GM23338 (cell line): ENCODE measurements around the gene VEGFB. TPM values are rescaled to one million over a fixed set of nuclear protein-coding genes. Genes with fewer than 3 reads are reported as not detected.

ENCODE experiments used
- ATAC-seq: fragments of 200-7000 bp; cut with Tn5 transposase; 3 replicates; pipeline ENCODE4 v1.9.1; 2020
- DNase-seq: peaks from one replicate; pipeline ENCODE4 v3.0.0-alpha.2; 2015; ENCODE audit warnings: low spot score
- H2AFZ ChIP-seq: fragments of 200-600 bp; sonication (generic); 2 replicates; pipeline ENCODE4 v1.8.0; 2016; ENCODE audit warnings: antibody characterized with exemption, mild to moderate bottlenecking, moderate library complexity
- H3F3A ChIP-seq: fragments of 200-600 bp; sonication (generic); replicated peaks from 2 replicates; pipeline ENCODE4 v1.8.0; 2017; ENCODE audit warnings: antibody characterized with exemption, mixed run types, low read depth
- H3K27ac ChIP-seq: fragments of 200-600 bp; sonication (generic); 2 replicates; pipeline ENCODE4 v1.6.1; 2016; ENCODE audit warnings: low read depth
- H3K27me3 ChIP-seq: fragments of 200-600 bp; sonication (generic); 2 replicates; pipeline ENCODE4 v1.8.0; 2016; ENCODE audit warnings: mild to moderate bottlenecking, mixed run types, moderate library complexity; ENCODE audit not compliant: insufficient read depth
- H3K36me3 ChIP-seq: fragments of 200-600 bp; sonication (generic); 2 replicates; pipeline ENCODE4 v1.8.0; 2016; ENCODE audit warnings: mild to moderate bottlenecking; ENCODE audit not compliant: insufficient read depth
- H3K4me1 ChIP-seq: fragments of 200-600 bp; sonication (generic); 2 replicates; pipeline ENCODE4 v1.8.0; 2016; ENCODE audit warnings: mild to moderate bottlenecking, moderate library complexity; ENCODE audit not compliant: insufficient read depth
- H3K4me2 ChIP-seq: fragments of 200-600 bp; sonication (generic); 2 replicates; pipeline ENCODE4 v1.7.1; 2017; ENCODE audit warnings: mixed run types
- H3K4me3 ChIP-seq: fragments of 200-600 bp; sonication (generic); 2 replicates; pipeline ENCODE4 v1.6.1; 2016; ENCODE audit warnings: mixed run types
- H3K79me2 ChIP-seq: fragments of 200-600 bp; sonication (generic); replicated peaks from 2 replicates; pipeline ENCODE4 v1.8.0; 2017; ENCODE audit warnings: mild to moderate bottlenecking; ENCODE audit not compliant: insufficient read depth
- H3K9me2 ChIP-seq: fragments of 200-600 bp; sonication (generic); 2 replicates; pipeline ENCODE4 v1.8.0; 2017; ENCODE audit not compliant: insufficient read depth
- H4K20me1 ChIP-seq: fragments of 200-600 bp; sonication (generic); replicated peaks from 2 replicates; pipeline ENCODE4 v1.8.0; 2017; ENCODE audit warnings: mild to moderate bottlenecking; ENCODE audit not compliant: insufficient read depth
- H3K27ac Mint-ChIP-seq: 2 replicates; pipeline ENCODE4 v1.8.0; 2020; ENCODE audit warnings: inconsistent platforms, mild to moderate bottlenecking, moderate library complexity, mixed read lengths
- H3K27me3 Mint-ChIP-seq: 3 replicates; pipeline ENCODE4 v1.8.0; 2022; ENCODE audit warnings: low read depth, mild to moderate bottlenecking, moderate library complexity, mixed read lengths, inconsistent platforms; ENCODE audit not compliant: insufficient read depth, poor library complexity
- H3K36me3 Mint-ChIP-seq: 3 replicates; pipeline ENCODE4 v1.8.0; 2021; ENCODE audit warnings: low read depth, mild to moderate bottlenecking, inconsistent platforms, moderate library complexity, mixed read lengths
- H3K4me1 Mint-ChIP-seq: 3 replicates; pipeline ENCODE4 v1.8.0; 2020; ENCODE audit warnings: mild to moderate bottlenecking, inconsistent platforms, mixed read lengths
- H3K4me3 Mint-ChIP-seq: 3 replicates; pipeline ENCODE4 v1.8.0; 2021; ENCODE audit warnings: moderate library complexity, mild to moderate bottlenecking, inconsistent platforms, mixed read lengths
- H3K9me3 Mint-ChIP-seq: 3 replicates; pipeline ENCODE4 v1.8.0; 2020; ENCODE audit warnings: moderate library complexity, mild to moderate bottlenecking, inconsistent platforms, mixed read lengths
- CREB1 ChIP-seq: fragments of 250-450 bp; sonication (Bioruptor Pico); IDR thresholded peaks from 2 replicates; pipeline ENCODE4 v1.5.0; 2020; ENCODE audit warnings: low read depth, mild to moderate bottlenecking, moderate library complexity
- EZH2 ChIP-seq: fragments of 200-600 bp; sonication (generic); IDR thresholded peaks from one replicate; pipeline ENCODE4 v1.8.0; 2017; ENCODE audit warnings: antibody characterized with exemption, mild to moderate bottlenecking, low read depth; ENCODE audit not compliant: unreplicated experiment
- EZH2phosphoT487 ChIP-seq: fragments of 200-600 bp; sonication (generic); IDR thresholded peaks from one replicate; pipeline ENCODE4 v1.8.1; 2018; ENCODE audit warnings: antibody characterized with exemption; ENCODE audit not compliant: unreplicated experiment
- JUNB ChIP-seq: IDR thresholded peaks from one replicate; pipeline ENCODE4 v1.6.1; 2016; ENCODE audit warnings: antibody characterized with exemption; ENCODE audit not compliant: unreplicated experiment
- NANOG ChIP-seq: IDR thresholded peaks from 2 replicates; pipeline ENCODE4 v1.6.1; 2016; ENCODE audit warnings: antibody characterized with exemption, borderline replicate concordance
- POLR2AphosphoS5 ChIP-seq: IDR thresholded peaks from 2 replicates; pipeline ENCODE4 v1.6.1; 2016; ENCODE audit warnings: antibody characterized with exemption, low read depth
- STAT1 ChIP-seq: IDR thresholded peaks from one replicate; pipeline ENCODE4 v1.6.1; 2016; ENCODE audit warnings: antibody characterized with exemption; ENCODE audit not compliant: unreplicated experiment
- ZNF114 ChIP-seq: fragments of 250-450 bp; sonication (Bioruptor Pico); IDR thresholded peaks from 2 replicates; pipeline ENCODE4 v1.5.0; 2020; ENCODE audit warnings: mild to moderate bottlenecking, moderate library complexity
- ZNF331 ChIP-seq: fragments of 250-450 bp; sonication (Bioruptor Pico); IDR thresholded peaks from 2 replicates; pipeline ENCODE4 v1.5.0; 2020; ENCODE audit warnings: low read depth, mild to moderate bottlenecking, moderate library complexity
- polyA plus RNA-seq: library from polyadenylated mRNA; unstranded; fragments of >200 nt; fragmentation: Nextera tagmentation; extraction: Ambion mirVana; gene quantifications from 2 replicates; pipeline ENCODE4 v1.2.1, GENCODE V29; 2016
- total RNA-seq: library from RNA; depleted of rRNA; stranded (reverse); fragments of >200 nt; shearing (Covaris generic); gene quantifications from 2 replicates; pipeline ENCODE4 v1.2.3, GENCODE V29; 2014
- TF ChIP-seq, protein P1 (sequence below): IDR thresholded peaks from 2 replicates; pipeline ENCODE4 v1.6.1; 2016; ENCODE audit warnings: antibody characterized with exemption
- TF ChIP-seq, protein P2 (sequence below): IDR thresholded peaks from one replicate; pipeline ENCODE4 v1.6.1; 2018; ENCODE audit warnings: antibody characterized with exemption; ENCODE audit not compliant: unreplicated experiment
- TF ChIP-seq, protein P3 (sequence below): fragments of 250-450 bp; sonication (Bioruptor Pico); IDR thresholded peaks from 2 replicates; pipeline ENCODE4 v1.5.0; 2020; ENCODE audit warnings: mild to moderate bottlenecking, moderate library complexity
- TF ChIP-seq, protein P4 (sequence below), 2 experiments: fragments of 200-600 bp in 1 of 2; sonication (generic) in 1 of 2; conservative IDR thresholded peaks; 2 replicates each; pipeline versions ENCODE4 v1.5.1 to v1.6.1; 2016 to 2017; ENCODE audit warnings: antibody characterized with exemption in 2 of 2, low read depth in 2 of 2, mild to moderate bottlenecking in 2 of 2, moderate library complexity in 1 of 2

Gene VEGFB
- total and polyA plus RNA-seq, 2 experiments from 2014 or later: 20.8 to 25.8 TPM

DNA sequence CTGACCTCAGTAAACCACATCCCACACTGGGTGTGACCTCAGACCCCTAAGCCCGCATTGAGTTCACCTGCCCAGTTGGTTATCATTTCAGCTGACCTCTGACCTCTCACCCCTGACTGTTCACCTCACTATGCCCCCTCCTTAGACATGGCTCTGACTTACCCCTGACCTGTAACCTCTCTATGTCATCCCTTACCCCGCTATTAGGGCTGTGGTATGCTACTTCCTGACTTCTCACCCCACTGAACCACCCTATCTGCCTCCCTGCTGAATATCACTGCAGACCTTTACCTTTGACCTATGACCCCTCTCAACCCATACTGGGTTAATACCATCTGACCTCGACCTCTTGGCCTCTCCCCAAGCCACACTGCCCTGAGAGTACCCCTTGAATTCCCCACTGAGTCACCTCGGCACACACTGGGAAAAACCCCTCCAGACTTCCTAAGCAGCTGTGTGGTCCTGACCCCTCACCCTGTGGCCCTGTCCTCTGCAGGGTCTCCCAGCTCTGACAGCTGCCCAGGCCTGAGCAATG lies 25.2 kb downstream of the VEGFB start:
- Mint-ChIP-seq H3K27me3 (peaks cover 11% of the 10 kb centered on the region), H3K36me3 (peaks cover 69% of the 10 kb centered on the region), H3K4me3 (no peak overlapping the region), H3K4me1 (peaks cover 7% of the 10 kb centered on the region; the same call in 2 of the 3 replicates), H3K27ac (no peak overlapping the region), H3K9me3 (no peaks in the 10 kb centered on the region)
- no peaks in the 10 kb centered on the region for H3K79me2 ChIP-seq
- 0 out of 2 replicates have a peak, but pooled peaks cover 4% of the 10 kb centered on the region for H3F3A ChIP-seq
- no peak overlapping the region for H2AFZ ChIP-seq
- peaks cover 11% of the 10 kb centered on the region for H3K36me3 ChIP-seq
- H3K27me3 ChIP-seq: no peaks in the 10 kb centered on the region
- DNase-seq: no peak
- no peak overlapping the region for H3K27ac ChIP-seq
- H3K4me2 ChIP-seq: no peak overlapping the region
- H4K20me1 ChIP-seq: 0 out of 2 replicates have a peak, but pooled peaks cover 4% of the 10 kb centered on the region
- TF ChIP-seq POLR2AphosphoS5 (no peak), NANOG (no peak), ZNF114 (no peak), JUNB (no peak), STAT1 (no peak), EZH2phosphoT487 (no peak), CREB1 (CRISPR knock-in tag) (no peak), EZH2 (no peak), ZNF331 (CRISPR knock-in tag) (no peak)
- TF ChIP-seq, protein P1, sequence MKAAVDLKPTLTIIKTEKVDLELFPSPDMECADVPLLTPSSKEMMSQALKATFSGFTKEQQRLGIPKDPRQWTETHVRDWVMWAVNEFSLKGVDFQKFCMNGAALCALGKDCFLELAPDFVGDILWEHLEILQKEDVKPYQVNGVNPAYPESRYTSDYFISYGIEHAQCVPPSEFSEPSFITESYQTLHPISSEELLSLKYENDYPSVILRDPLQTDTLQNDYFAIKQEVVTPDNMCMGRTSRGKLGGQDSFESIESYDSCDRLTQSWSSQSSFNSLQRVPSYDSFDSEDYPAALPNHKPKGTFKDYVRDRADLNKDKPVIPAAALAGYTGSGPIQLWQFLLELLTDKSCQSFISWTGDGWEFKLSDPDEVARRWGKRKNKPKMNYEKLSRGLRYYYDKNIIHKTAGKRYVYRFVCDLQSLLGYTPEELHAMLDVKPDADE: no peak
- TF ChIP-seq, protein P2, sequence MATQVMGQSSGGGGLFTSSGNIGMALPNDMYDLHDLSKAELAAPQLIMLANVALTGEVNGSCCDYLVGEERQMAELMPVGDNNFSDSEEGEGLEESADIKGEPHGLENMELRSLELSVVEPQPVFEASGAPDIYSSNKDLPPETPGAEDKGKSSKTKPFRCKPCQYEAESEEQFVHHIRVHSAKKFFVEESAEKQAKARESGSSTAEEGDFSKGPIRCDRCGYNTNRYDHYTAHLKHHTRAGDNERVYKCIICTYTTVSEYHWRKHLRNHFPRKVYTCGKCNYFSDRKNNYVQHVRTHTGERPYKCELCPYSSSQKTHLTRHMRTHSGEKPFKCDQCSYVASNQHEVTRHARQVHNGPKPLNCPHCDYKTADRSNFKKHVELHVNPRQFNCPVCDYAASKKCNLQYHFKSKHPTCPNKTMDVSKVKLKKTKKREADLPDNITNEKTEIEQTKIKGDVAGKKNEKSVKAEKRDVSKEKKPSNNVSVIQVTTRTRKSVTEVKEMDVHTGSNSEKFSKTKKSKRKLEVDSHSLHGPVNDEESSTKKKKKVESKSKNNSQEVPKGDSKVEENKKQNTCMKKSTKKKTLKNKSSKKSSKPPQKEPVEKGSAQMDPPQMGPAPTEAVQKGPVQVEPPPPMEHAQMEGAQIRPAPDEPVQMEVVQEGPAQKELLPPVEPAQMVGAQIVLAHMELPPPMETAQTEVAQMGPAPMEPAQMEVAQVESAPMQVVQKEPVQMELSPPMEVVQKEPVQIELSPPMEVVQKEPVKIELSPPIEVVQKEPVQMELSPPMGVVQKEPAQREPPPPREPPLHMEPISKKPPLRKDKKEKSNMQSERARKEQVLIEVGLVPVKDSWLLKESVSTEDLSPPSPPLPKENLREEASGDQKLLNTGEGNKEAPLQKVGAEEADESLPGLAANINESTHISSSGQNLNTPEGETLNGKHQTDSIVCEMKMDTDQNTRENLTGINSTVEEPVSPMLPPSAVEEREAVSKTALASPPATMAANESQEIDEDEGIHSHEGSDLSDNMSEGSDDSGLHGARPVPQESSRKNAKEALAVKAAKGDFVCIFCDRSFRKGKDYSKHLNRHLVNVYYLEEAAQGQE: no peak
- TF ChIP-seq, protein P3, sequence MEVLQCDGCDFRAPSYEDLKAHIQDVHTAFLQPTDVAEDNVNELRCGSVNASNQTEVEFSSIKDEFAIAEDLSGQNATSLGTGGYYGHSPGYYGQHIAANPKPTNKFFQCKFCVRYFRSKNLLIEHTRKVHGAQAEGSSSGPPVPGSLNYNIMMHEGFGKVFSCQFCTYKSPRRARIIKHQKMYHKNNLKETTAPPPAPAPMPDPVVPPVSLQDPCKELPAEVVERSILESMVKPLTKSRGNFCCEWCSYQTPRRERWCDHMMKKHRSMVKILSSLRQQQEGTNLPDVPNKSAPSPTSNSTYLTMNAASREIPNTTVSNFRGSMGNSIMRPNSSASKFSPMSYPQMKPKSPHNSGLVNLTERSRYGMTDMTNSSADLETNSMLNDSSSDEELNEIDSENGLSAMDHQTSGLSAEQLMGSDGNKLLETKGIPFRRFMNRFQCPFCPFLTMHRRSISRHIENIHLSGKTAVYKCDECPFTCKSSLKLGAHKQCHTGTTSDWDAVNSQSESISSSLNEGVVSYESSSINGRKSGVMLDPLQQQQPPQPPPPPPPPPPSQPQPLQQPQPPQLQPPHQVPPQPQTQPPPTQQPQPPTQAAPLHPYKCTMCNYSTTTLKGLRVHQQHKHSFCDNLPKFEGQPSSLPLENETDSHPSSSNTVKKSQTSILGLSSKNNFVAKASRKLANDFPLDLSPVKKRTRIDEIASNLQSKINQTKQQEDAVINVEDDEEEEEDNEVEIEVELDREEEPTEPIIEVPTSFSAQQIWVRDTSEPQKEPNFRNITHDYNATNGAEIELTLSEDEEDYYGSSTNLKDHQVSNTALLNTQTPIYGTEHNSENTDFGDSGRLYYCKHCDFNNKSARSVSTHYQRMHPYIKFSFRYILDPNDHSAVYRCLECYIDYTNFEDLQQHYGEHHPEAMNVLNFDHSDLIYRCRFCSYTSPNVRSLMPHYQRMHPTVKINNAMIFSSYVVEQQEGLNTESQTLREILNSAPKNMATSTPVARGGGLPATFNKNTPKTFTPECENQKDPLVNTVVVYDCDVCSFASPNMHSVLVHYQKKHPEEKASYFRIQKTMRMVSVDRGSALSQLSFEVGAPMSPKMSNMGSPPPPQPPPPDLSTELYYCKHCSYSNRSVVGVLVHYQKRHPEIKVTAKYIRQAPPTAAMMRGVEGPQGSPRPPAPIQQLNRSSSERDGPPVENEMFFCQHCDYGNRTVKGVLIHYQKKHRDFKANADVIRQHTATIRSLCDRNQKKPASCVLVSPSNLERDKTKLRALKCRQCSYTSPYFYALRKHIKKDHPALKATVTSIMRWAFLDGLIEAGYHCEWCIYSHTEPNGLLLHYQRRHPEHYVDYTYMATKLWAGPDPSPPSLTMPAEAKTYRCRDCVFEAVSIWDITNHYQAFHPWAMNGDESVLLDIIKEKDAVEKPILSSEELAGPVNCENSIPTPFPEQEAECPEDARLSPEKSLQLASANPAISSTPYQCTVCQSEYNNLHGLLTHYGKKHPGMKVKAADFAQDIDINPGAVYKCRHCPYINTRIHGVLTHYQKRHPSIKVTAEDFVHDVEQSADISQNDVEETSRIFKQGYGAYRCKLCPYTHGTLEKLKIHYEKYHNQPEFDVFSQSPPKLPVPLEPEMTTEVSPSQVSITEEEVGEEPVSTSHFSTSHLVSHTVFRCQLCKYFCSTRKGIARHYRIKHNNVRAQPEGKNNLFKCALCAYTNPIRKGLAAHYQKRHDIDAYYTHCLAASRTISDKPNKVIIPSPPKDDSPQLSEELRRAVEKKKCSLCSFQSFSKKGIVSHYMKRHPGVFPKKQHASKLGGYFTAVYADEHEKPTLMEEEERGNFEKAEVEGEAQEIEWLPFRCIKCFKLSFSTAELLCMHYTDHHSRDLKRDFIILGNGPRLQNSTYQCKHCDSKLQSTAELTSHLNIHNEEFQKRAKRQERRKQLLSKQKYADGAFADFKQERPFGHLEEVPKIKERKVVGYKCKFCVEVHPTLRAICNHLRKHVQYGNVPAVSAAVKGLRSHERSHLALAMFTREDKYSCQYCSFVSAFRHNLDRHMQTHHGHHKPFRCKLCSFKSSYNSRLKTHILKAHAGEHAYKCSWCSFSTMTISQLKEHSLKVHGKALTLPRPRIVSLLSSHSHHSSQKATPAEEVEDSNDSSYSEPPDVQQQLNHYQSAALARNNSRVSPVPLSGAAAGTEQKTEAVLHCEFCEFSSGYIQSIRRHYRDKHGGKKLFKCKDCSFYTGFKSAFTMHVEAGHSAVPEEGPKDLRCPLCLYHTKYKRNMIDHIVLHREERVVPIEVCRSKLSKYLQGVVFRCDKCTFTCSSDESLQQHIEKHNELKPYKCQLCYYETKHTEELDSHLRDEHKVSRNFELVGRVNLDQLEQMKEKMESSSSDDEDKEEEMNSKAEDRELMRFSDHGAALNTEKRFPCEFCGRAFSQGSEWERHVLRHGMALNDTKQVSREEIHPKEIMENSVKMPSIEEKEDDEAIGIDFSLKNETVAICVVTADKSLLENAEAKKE (CRISPR knock-in tag): no peak
- TF ChIP-seq, protein P4, sequence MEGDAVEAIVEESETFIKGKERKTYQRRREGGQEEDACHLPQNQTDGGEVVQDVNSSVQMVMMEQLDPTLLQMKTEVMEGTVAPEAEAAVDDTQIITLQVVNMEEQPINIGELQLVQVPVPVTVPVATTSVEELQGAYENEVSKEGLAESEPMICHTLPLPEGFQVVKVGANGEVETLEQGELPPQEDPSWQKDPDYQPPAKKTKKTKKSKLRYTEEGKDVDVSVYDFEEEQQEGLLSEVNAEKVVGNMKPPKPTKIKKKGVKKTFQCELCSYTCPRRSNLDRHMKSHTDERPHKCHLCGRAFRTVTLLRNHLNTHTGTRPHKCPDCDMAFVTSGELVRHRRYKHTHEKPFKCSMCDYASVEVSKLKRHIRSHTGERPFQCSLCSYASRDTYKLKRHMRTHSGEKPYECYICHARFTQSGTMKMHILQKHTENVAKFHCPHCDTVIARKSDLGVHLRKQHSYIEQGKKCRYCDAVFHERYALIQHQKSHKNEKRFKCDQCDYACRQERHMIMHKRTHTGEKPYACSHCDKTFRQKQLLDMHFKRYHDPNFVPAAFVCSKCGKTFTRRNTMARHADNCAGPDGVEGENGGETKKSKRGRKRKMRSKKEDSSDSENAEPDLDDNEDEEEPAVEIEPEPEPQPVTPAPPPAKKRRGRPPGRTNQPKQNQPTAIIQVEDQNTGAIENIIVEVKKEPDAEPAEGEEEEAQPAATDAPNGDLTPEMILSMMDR (conservative IDR thresholded peaks at IDR 0.05; ENCODE audit: low read depth in 2 of 2): no peak
- ATAC-seq: no peak
- no peak overlapping the region for H3K4me3 ChIP-seq
- H3K9me2 ChIP-seq: no peaks in the 10 kb centered on the region
- H3K4me1 ChIP-seq: no peaks in the 10 kb centered on the region
